Lower leg skin (tissue), 3 donors: ENCODE measurements around the gene P2RX5.

Experiments
- CTCF ChIP-seq, 3 donors: fragments of 450-650 bp; IDR thresholded peaks; one replicate each; pipeline ENCODE4 v1.5.1; 2016; ENCODE audit warnings: antibody characterized with exemption in 3 of 3, mild to moderate bottlenecking in 3 of 3, moderate library complexity in 2 of 3
- POLR2A ChIP-seq, 2 donors: fragments of 450-650 bp; IDR thresholded peaks; one replicate each; pipeline ENCODE4 v1.6.1; 2016 to 2017; ENCODE audit warnings: antibody characterized with exemption in 2 of 2, mild to moderate bottlenecking in 1 of 2, moderate library complexity in 1 of 2

GRCh38 chr17:3669548-3669947 lies 26.4 kb downstream of the P2RX5 start:
- TF ChIP-seq CTCF (IDR thresholded peaks at IDR 0.05) (no peak), POLR2A (IDR thresholded peaks at IDR 0.05) (no peak)
